NOMO-1 treated with dmso at 0.1 percent for 144 hours (cell line): ENCODE measurements around the gene IFNA17.
"Not testable (repeated sequence)": the region's sequence is repeated elsewhere in the genome, so short reads cannot be mapped to it uniquely, and the experiment has no call there.

ENCODE experiments used
- DNase-seq: peaks from one replicate; lab custom pipeline; 2025; ENCODE audit not compliant: unreplicated experiment; lab: John Stamatoyannopoulos, UW

The IFNA17 gene

GRCh38 chr9:21210782-21211181, 17.2 kb downstream of the IFNA17 start:
- not testable (repeated sequence) for DNase-seq

GRCh38 chr9:21210311-21210710, 17.7 kb downstream of the IFNA17 start:
- no peak for DNase-seq

- not testable (repeated sequence) for DNase-seq
Measured at GRCh38 chr9:21207043-21207442, 21.0 kb downstream of the IFNA17 start, which contains the start of gene IFNA10. IFNA10 (minus strand) TSS chr9:21207143; CDS start chr9:21207097, 46 bp downstream.

GRCh38 chr9:21205204-21205603, 22.8 kb downstream of the IFNA17 start:
- no peak for DNase-seq

GRCh38 chr9:21202105-21202504, 25.9 kb downstream of the IFNA17 start, which contains the start of gene IFNA7:
IFNA7 (minus strand) TSS chr9:21202205; CDS start chr9:21202165, 40 bp downstream.
- DNase-seq = not testable (repeated sequence)

- not testable (repeated sequence) for DNase-seq
Measured at GRCh38 chr9:21194867-21195776, 32.9 kb downstream of the IFNA17 start.

- DNase-seq = not testable (repeated sequence)
Measured at GRCh38 chr9:21187487-21187886, 40.5 kb downstream of the IFNA17 start, which contains the start of gene IFNA4. IFNA4 (minus strand) TSS chr9:21187587; CDS start chr9:21187531, 56 bp downstream.

GRCh38 chr9:21182810-21183736, 44.9 kb downstream of the IFNA17 start:
- DNase-seq = not testable (repeated sequence)
